ENCODE results near the gene FOXM1. TPM values are rescaled to one million over a fixed set of nuclear protein-coding genes. Genes with fewer than 3 reads are reported as not detected.

The FOXM1 gene
- total RNA-seq, 1 experiment from 2014 or later = 200 TPM

Other genes starting within 250 kb of the FOXM1 start
- 187 and 196 TPM in 2 replicates for gene FKBP4, start 82.2 kb downstream of the FOXM1 start, total RNA-seq (2021)
- 37.8 and 39.2 TPM in 2 replicates for gene ITFG2, start 64.5 kb downstream of the FOXM1 start, total RNA-seq (2021)
- 0.28 and 0.39 TPM in 2 replicates for gene NRIP2, start 42.1 kb downstream of the FOXM1 start, total RNA-seq (2021)
- 0.44 TPM in 1 of 2 replicates, not detected in the other for gene TEX52, start 20.1 kb downstream of the FOXM1 start, total RNA-seq (2021)
- 71.7 and 79.9 TPM in 2 replicates for gene RHNO1, start within 50 bp of the FOXM1 start, total RNA-seq (2021)
- gene TULP3, start 13.7 kb upstream of the FOXM1 start, total RNA-seq (2021) = 48.1 and 55.6 TPM in 2 replicates
- 35.0 and 39.8 TPM in 2 replicates for gene TEAD4, start 82.2 kb upstream of the FOXM1 start, total RNA-seq (2021)
- gene TSPAN9, start 200.2 kb upstream of the FOXM1 start, total RNA-seq (2021) = 35.5 and 41.9 TPM in 2 replicates

Data from A673 (cell line).